Hematopoietic multipotent progenitor cell treated with erythropoietin and hydrocortisone succinate and interleukin-3 and kit ligand, for 6 days (in vitro differentiated cells): ENCODE measurements around the gene GIT2.
A peak's percentile ranks its signal among the peaks of the same experiment; 100 is the strongest.
"Not testable (repeated sequence)": the region's sequence is repeated elsewhere in the genome, so short reads cannot be mapped to it uniquely, and the experiment has no call there.

Experiments used
- DNase-seq: peaks from one replicate; pipeline ENCODE4 v3.0.0-alpha.2; 2015

The GIT2 gene, protein sequence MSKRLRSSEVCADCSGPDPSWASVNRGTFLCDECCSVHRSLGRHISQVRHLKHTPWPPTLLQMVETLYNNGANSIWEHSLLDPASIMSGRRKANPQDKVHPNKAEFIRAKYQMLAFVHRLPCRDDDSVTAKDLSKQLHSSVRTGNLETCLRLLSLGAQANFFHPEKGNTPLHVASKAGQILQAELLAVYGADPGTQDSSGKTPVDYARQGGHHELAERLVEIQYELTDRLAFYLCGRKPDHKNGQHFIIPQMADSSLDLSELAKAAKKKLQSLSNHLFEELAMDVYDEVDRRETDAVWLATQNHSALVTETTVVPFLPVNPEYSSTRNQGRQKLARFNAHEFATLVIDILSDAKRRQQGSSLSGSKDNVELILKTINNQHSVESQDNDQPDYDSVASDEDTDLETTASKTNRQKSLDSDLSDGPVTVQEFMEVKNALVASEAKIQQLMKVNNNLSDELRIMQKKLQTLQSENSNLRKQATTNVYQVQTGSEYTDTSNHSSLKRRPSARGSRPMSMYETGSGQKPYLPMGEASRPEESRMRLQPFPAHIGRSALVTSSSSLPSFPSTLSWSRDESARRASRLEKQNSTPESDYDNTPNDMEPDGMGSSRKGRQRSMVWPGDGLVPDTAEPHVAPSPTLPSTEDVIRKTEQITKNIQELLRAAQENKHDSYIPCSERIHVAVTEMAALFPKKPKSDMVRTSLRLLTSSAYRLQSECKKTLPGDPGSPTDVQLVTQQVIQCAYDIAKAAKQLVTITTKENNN

DNA sequence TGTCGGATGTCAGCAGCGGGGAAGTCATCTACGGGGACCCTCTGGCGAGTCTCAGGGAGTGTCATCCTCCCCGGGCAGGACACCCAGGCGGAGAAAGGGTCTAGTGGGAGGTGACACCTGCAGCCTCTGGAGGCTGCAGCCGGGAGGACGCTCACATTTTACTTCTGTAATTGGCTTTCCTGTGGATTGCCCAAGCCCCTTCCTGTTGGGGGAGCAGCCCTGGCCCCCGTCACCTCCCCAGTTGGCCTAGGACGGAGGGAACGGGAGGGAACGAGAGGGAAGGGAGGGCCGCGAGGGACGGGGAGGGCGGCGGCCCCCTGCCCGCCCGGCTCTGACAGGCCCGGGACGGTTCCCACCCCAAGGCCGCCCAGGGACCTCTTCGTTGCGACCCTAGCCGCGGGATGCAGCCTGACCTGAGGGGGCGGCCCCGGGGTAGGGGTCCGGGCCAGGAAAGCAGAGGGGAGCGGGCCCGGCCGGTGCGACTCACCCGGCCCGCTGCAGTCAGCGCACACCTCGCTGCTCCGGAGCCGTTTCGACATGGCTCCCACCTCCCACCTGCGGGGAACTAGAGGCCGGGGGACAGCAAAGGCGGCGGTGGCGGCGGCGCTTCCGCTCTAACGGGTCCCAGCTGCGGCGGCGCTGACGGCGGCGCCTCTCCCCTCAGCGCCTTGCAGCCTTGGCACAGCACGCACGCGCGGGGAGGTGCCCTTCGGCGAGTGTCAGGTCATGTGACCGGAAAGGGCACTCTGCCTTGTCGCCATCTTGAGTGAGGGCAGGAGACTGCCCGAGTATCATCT is at the start of gene GIT2:
GIT2 (minus strand) TSS at position 683 of the 797 bp plus-strand sequence; CDS start at position 539, 144 bp downstream.
- DNase-seq = peak; percentile 98

DNA sequence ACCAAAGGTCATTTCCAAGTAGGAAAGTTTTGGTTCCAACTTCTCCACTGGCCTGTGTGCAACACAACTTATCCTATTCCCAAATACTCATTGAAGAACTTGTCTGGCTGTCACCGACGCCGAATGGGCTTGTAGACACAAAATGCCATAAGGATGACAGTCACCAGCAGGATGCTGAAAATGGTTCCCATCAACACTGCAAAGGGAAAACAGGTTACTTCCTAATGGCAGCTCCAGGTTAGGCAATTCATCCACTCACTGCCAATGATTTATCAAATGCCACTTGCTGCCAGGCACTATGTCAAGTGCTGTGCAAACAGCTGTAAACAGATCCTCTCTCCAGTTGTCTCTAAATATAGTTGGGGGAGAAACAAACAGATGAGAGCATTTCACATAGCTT is 46.1 kb upstream of the GIT2 start:
- no peak for DNase-seq

DNA sequence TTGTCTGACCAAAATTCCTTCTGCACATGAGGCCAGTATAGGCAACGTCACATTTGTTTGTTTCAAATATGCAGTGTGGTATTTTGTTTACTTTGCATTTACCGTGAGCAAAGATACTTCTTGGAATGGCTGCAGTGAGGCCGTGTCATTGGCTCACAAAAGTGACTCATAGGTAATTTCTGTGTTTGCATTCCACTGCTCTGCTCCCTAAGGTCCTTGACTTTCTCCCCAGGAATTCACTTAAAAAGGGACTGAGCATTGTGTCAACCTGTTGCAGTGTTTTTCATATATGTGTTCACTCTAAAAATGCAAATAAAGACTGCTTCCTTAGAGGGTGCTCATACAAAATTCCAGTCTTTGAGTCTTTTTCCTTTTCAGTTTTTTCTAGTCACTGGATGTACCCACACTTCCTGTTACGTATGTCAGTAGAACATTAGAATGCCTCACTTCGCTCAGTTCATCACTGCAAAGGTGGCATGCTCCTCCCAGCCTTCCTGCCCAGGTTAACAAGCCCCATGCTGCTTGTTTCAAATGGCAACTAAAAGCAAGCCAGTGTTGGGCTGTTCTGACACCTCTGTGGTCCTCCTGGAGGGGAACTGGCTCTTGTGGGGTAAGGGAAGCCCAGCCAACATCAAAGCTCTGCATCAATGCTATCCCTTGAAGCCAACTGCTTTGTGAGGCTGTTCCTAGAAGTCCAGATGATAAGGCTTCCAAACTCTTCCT is 43.1 kb upstream of the GIT2 start:
- no peak for DNase-seq

DNA sequence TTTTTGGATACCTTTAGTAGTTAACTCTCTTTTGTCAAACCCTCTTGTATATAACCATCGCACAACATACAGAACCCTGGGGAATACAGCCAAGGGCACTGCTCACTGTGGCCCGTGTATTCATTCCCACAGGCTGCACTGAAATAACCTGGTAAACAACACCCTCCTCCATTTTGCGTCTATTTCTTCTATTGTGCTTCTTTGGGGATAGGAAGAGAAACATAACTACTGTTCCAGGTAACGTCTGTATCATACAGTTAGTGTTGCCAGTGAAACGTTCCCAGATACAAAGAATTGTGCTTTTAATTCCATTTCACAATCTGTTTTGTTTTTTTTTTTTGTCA is 42.5 kb upstream of the GIT2 start:
- no peak for DNase-seq

DNA sequence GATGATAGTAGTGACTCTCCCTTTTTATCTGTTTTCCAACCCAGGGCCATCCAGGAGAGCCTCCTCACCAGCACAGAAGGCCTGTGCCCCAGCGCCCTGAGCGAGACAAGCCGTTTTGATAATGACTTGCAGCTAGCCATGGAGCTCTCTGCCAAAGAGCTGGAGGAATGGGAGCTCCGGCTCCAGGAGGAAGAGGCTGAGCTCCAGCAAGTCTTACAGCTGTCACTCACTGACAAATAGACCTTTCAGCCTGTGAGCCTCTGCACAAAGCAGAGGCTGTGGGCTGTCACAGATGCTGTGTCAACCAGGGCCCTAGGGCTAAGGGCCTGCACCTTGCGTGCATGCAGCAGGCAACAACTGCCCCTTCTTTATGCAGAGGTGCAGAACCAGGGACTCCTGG is 41.1 kb upstream of the GIT2 start:
- no peak for DNase-seq

DNA sequence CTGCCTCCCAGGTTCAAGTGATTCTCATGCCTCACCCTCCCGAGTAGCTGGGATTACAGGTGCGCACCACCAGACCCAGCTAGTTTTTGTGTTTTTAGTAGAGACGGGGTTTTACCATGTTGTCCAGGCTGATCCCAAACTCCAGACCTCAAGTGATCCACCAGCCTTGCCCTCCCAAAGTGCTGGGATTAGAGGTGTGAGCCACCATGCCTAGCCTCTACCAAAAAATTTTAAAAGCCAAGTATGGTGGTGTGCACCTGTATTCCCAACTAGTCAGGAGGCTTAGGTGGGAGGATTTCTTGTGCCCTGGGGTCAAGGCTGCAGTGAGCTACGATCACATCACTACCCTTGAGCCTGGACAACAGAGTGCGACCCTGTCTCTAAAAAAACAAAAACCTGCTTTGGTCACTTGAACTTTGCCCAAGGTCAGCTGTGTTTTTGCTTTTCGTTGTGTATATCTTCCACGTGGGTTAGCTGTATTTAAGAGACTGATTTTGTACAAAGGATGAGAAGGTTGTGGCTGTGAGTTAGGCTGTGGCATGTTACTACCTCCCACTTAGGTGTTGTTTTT is 39.5 kb upstream of the GIT2 start:
- no peak for DNase-seq

DNA sequence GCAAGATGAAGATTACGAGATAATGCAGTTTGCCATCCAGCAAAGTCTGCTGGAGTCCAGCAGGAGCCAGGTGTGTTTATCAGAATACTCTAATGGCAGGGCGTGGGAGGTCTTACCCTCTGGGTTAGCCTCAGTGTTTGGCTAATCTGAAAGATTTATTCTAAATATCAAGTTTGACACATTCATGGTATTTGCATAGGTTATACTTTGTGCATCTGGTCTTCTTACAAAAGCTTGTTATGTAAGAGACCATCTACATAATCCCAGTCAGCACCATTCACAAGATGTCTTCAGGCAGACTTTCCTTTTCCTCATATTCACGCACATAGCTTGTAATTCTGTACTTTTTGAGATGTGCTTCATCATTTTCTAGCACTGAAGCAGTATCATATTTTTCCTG is 37.7 kb upstream of the GIT2 start:
- no peak for DNase-seq

DNA sequence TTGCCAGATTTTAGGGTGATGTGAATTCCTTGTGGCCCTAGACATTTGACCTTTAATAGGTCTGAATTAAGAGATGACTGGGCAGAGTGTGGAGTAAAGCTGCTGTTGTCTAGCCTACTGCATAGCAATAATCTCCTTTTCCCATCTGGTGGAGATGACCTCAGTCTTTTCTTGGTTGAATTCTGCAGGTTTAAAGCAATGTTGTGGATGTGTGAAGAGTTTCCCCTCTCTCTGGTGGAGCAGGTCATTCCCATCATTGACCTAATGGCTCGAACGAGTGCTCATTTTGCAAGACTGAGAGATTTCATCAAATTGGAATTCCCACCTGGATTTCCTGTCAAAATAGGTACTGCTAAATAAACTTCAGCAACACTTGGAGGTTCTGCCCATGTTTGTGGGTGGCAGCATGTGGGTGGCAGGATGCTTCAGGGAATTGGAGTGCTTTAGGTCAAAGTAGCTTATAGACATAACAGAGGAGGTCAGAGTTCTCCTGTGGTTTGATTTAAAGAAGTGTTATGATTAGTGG is 33.2 kb upstream of the GIT2 start:
- no peak for DNase-seq

DNA sequence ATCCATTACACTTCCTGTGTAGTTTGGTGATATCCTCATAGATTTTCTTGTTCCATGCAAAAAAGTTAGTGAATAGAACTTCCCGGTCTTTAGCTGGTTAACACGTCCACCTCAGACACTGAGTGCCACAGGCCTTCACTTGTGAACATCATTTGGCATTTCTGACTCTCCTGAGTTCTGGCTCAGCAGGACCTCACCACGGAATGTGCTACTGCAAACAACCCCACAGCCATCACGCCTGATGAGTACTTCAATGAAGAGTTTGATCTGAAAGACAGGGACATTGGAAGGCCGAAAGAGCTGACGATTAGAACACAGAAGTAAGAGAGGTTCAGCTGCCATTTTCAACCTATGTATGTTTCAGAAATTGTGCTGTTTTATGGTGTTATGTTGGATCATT is 32.2 kb upstream of the GIT2 start:
- DNase-seq = no peak

DNA sequence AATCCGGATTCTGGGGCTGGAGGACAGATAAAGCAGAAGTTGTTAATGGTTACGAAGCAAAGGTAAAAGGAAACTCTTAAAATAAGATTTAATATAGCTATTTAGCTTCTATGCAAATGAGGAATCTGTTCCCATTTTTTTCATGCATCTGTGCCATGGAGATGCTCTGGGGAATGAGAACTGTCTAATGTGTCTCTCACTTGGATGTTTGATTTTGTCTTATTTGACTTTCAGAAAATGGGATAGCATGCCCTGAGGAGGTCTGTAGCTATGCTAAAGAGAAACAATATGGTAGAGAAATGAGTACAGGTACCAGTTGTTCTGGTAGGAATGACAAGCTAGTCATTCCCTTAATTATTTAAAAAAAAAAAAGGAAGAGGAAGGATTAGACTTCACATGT is 27.9 kb upstream of the GIT2 start:
- no peak for DNase-seq

DNA sequence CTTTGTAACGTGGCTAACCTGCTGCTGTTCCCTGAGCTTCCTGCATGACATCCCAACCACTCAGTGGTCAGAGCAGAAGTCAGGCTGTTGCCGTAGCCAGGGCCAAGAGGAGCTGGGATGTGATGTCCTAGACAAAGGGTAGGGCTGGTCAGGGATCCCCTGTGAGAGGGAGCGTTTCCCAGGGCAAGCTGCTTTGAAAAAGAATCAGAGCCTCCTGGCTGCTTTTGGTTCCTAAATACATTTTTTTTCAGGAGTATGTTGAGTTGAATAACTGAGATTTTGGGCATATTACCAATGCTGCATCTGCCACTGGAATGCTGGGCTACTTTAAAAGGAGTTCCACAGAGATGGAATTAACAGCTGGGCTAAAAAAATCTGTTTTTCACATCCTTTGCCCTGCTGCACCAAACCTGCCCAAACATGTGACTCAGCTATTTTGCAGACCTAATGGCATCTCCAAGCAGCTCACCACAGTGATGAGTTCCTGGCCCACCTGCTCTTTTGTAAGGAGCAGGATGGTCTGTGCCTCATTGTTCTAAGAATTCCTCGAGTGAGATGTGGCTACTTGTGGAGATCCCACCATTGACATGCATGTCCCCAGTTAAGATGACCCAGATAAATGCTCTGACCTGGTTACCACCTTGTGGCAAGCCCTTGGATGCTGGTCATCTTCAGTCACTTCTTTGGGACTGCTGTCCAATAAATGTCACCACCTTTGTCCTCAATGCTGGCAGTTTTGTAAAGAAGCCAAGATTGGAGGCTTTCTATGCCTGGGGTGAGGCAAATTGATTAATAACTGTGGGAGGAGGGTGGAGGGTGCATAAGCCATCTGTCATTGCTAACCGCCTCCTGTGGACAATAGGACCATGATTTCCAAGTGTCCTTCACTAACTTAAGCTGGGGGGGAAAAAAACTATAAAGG is 27.2 kb upstream of the GIT2 start:
- no peak for DNase-seq

DNA sequence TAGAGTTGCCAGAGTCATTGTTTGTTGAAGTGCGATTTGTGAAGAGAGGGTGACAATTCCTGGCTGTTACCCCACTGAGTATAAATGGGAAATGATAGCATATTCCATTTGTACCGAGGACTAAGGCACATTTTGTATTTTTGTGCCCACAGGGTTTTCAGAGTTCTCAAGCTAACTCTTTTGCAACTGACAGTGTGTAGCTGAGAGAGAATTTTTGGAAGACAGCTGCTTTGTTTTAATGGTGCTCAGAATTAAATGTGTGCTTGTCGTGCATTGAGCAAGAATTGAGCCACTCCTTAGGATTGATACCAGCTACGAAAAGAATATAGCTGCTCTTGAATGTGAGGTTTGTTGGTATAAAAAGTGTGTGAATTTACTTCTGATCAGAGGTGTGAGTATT is 24.8 kb upstream of the GIT2 start:
- no peak for DNase-seq

DNA sequence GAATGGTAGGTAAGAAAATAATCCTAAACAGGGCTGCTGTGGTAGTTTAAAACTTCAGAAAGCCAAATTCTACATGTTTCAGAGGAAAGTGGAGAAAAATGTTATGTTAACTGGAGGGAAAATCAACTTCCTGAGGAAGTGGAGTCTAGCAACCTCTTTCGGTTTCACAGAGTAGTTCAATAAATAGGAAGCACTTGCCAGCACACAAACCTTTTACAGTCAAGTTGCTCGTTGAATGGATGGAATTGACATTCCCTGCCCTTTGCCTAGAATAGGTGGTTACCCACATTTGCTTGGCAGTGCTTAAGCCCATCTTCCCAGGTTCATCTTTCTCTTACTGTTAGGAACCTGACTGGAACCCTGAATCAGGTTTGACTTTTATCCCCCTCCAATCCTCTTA is 19.0 kb upstream of the GIT2 start:
- DNase-seq = peak; percentile 36

DNA sequence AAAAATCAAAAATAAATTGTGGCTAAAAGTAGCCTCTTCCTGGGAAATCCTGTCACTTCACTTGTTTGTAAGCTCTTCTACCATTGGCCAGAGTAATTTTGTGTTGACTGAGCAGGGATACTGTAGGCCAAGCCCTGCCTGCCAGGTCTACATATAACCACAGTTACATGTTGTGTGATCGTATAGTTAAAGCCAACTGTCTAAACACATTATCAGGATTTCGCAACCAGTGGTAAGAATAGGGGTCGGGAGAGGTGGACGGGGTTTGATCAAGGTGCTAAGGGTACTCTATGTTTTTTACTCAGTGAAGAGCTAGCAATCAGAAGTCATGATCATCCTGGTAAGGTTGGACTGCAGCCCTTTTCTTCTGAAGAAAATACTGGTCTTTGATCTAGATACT is 16.5 kb upstream of the GIT2 start:
- peak; percentile 28 for DNase-seq

DNA sequence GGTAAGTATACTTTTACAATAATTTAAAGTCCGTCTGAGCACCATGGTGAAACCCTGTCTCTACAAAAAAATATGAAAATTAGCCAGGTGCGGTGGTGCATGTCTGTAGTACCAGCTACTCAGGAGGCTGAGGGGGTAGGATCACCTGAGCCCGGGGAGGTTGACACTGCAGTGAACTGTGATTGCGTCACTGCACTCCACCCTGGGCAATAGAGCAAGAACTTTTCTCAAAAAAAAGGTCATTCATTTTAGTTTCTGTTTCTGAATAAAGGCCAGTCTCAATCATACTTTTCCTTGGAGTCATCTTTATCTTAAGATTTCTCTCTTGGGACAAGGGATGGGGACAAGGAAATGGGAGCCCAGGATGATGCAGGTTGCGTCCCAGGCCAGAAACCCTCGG is 16.0 kb upstream of the GIT2 start:
- DNase-seq = no peak

DNA sequence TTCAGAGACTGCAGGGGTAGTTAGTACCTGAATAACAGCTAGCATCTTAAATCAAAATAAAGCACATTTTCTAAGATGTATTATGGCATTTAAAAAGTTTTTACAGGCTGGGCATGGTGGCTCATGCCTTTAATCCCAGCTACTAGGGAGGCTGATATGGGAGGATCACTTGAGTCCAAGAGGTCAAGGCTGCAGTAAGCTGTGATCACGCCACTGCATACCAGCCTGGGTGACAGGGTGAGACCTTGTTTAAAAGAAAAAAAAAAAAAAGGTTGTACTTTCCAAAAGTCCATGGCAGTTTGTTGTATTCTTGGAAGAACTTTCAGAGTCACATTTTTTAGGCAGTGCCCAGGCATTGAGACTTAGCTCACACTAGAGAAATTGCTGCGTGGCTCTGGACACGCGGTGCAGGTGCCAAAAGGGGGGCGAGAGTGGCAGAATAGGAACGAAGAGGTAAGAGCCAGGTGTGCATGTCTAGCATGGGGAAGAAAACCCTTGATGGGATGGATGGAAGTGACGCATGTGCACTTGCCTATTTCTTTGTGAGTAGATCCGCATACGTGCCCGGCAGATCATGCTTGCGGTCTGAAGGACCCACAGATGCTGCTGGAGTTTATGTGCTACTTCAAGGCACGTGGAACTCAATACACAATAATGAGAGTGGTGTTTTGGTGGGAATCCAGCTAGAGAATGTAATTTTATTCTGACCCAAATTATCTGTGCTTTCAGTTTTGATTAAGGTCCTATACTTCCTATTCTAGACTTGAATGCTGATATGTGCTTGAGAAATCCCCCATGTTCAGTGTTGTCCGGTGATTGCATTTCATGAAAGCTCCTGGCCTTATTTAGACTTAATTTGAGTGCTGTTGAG is 14.9 kb upstream of the GIT2 start:
- no peak for DNase-seq

DNA sequence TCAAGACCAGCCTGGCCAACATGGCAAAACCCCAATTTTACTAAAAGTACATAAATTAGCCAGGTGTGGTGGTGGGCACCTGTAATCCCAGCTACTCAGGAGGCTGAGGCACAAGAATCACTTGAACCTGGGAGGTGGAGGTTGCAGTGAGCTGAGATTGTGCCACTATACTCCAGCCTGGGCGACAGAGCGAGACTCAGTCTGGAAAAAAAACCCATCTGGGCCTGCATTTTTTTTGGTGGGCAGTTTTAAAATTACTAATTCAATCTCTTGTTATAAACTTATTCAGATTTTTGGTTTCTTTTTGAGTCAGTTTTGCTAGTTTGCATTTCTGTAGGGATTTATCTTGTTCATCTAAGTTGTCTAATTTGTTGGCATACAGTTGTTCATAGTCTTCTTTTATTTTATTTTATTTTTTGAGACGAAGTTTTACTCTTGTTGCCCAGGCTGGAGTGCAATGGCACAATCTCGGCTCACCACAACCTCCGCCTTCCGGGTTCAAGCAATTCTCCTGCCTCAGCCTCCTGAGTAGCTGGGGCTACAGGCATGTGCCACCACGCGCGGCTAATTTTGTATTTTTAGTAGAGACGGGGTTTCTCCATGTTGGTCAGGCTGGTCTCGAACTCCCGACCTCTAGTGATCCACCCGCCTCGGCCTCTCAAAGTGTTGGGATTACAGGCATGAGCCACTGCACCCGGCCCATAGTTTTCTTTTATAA is 12.7 kb upstream of the GIT2 start:
- not testable (repeated sequence) for DNase-seq

DNA sequence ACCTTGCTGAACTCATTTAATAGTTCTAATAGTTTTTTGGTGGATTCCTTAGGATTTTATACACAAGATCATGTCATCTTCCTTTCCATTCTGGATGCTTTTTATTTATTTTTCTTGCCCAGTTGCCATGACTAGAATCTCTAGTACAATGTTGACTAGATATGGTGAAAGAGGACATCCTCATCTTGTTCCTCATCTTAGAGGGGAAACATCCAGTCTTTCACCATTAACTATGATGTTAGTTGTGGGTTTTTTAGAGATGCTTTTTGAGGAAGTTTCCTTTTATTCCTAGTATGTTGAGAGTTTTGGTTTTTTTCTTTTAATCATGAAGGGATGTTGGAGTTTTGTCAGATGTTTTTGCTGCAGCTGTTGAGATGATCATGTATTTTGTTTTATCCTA is 11.7 kb upstream of the GIT2 start:
- peak; percentile 54 for DNase-seq

DNA sequence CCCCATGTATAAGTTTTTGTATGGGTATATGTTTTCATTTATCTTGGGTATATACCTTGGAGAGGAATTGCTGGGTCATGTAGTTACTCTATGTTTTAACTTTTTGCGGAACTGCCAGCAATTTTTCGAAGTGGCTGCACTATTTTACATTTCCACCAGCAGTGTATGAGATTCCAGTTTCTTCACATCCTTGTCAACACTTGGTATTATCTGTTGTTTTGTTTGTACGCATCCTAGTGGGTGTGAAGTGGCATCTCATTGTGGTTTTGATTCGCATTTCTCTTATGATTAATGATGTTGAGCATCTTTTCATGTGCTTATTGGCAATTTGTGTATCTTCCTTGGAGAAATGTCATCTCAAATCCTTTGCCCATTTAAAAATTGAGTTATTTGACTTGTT is 9.9 kb upstream of the GIT2 start:
- DNase-seq = no peak
